Lower leg skin (tissue), 4 donors: ENCODE measurements around the gene COL1A2. TPM values are rescaled to one million over a fixed set of nuclear protein-coding genes. Genes with fewer than 3 reads are reported as not detected.

Experiments used
- DNase-seq, 2 donors: peaks; one replicate each; pipeline ENCODE4 v3.0.0-alpha.2; 2019; ENCODE audit warnings: low spot score in 2 of 2
- H3K4me3 ChIP-seq: fragments of 200-600 bp; sonication (generic); 2 replicates; pipeline ENCODE4 v1.5.1; 2017; ENCODE audit warnings: mild to moderate bottlenecking, low read depth; ENCODE audit not compliant: poor library complexity, severe bottlenecking
- CTCF ChIP-seq, 3 donors: fragments of 450-650 bp; IDR thresholded peaks; one replicate each; pipeline ENCODE4 v1.5.1; 2016; ENCODE audit warnings: antibody characterized with exemption in 3 of 3, mild to moderate bottlenecking in 3 of 3, moderate library complexity in 2 of 3
- POLR2A ChIP-seq, 2 donors: fragments of 450-650 bp; IDR thresholded peaks; one replicate each; pipeline ENCODE4 v1.6.1; 2016 to 2017; ENCODE audit warnings: antibody characterized with exemption in 2 of 2, mild to moderate bottlenecking in 1 of 2, moderate library complexity in 1 of 2
- WGBS, 2 donors: methylation state at CpG; one replicate each; pipeline ENCODE4 v1.1.5; 2018; 5-methylcytosine and 5-hydroxymethylcytosine counted together
- intact Hi-C: fragments of 100-400 bp; cut with DNase I; formaldehyde crosslinking; loops from one replicate; pipeline ENCODE4 v1.15.0; 2023; ENCODE audit warnings: low total_unique reads
- total RNA-seq, 4 donors: library from RNA; depleted of rRNA; stranded (reverse); fragments of >200 nt; gene quantifications; one replicate each; pipeline ENCODE4 v1.1.0, GENCODE V29; 2016

COL1A2 gene
- total RNA-seq, 4 donors from 2014 or later = 25.7 to 263 (median 33.6) TPM

GRCh38 chr7:94366832-94367231, 27.9 kb upstream of the COL1A2 start:
- TF ChIP-seq POLR2A (IDR thresholded peaks at IDR 0.05) (no peak), CTCF (IDR thresholded peaks at IDR 0.05) (no peak)
- WGBS, 2 donors = 80 to 89% methylated on average over 4 of the region's 4 CpGs
- intact Hi-C loops = no loop called here
- no peak for DNase-seq
- H3K4me3 ChIP-seq = no peak overlapping the region

GRCh38 chr7:94367949-94368348, 26.7 kb upstream of the COL1A2 start:
- intact Hi-C loops = no loop called here
- DNase-seq = no peak
- TF ChIP-seq POLR2A (IDR thresholded peaks at IDR 0.05) (no peak), CTCF (IDR thresholded peaks at IDR 0.05) (no peak)
- WGBS, 2 donors = 25 to 33% methylated on average over 2 of the region's 2 CpGs
- H3K4me3 ChIP-seq = no peak overlapping the region

GRCh38 chr7:94368371-94368791, 26.3 kb upstream of the COL1A2 start:
- no peak overlapping the region for H3K4me3 ChIP-seq
- intact Hi-C loops = no loop called here
- DNase-seq = no peak
- WGBS, 2 donors = 6 to 8% methylated on average over 5 of the region's 5 CpGs
- TF ChIP-seq CTCF (IDR thresholded peaks at IDR 0.05) (no peak), POLR2A (IDR thresholded peaks at IDR 0.05) (no peak)

GRCh38 chr7:94374231-94374630, 20.5 kb upstream of the COL1A2 start:
- no peak overlapping the region for H3K4me3 ChIP-seq
- peak; percentile 62 to 95 for DNase-seq
- intact Hi-C loops = no loop called here
- no peak for TF ChIP-seq CTCF (IDR thresholded peaks at IDR 0.05)
- TF ChIP-seq POLR2A (IDR thresholded peaks at IDR 0.05) = no peak
- WGBS, 2 donors = 16 to 20% methylated on average over 2 of the region's 2 CpGs

GRCh38 chr7:94374721-94375566, 19.8 kb upstream of the COL1A2 start:
- H3K4me3 ChIP-seq = no peak overlapping the region
- peak; percentile 52 to 86 for DNase-seq
- intact Hi-C loops = no loop called here
- TF ChIP-seq CTCF (IDR thresholded peaks at IDR 0.05) = no peak
- TF ChIP-seq POLR2A (IDR thresholded peaks at IDR 0.05) = no peak
- WGBS, 2 donors = 31 to 32% methylated on average over 5 of the region's 5 CpGs
